ENCODE measurements around the gene EEF2KMT.

EEF2KMT gene

GRCh38 chr16:5040451-5040850 is 57.1 kb downstream of the EEF2KMT start:
- DNase-seq = no peak

- no peak for DNase-seq
Observed at GRCh38 chr16:5036228-5037156, 61.1 kb downstream of the EEF2KMT start.

GRCh38 chr16:5035909-5036227 is 61.7 kb downstream of the EEF2KMT start:
- no peak for DNase-seq

Measured in NCI-H2081 treated with DMSO at 0.1 percent for 48 hours (cell line).